ENCODE results near the gene NACAD.
"Not testable (repeated sequence)": the region's sequence is repeated elsewhere in the genome, so short reads cannot be mapped to it uniquely, and the experiment has no call there.

Gene NACAD

GRCh38 chr7:45088821-45089340 is at the start of gene NACAD:
Gene NACAD, minus strand, starts transcription at chr7:45088969. Its CDS starts 75 bp downstream, at chr7:45088894.
- DNase-seq, result peak; percentile 1

- peak; percentile 40 for DNase-seq
Observed at GRCh38 chr7:45136106-45137060, 47.6 kb upstream of the NACAD start.

GRCh38 chr7:45133877-45134276 is 45.1 kb upstream of the NACAD start:
- DNase-seq, result no peak

- DNase-seq, result no peak
Observed at GRCh38 chr7:45133352-45133751, 44.6 kb upstream of the NACAD start.

GRCh38 chr7:45132708-45133320 is 44.0 kb upstream of the NACAD start:
- DNase-seq, result no peak

GRCh38 chr7:45131891-45132290 is 43.1 kb upstream of the NACAD start:
- no peak for DNase-seq

- DNase-seq, result no peak
Observed at GRCh38 chr7:45130910-45131309, 42.1 kb upstream of the NACAD start.

- no peak for DNase-seq
Observed at GRCh38 chr7:45129906-45130305, 41.1 kb upstream of the NACAD start.

- no peak for DNase-seq
Observed at GRCh38 chr7:45129181-45129800, 40.5 kb upstream of the NACAD start.

- no peak for DNase-seq
Observed at GRCh38 chr7:45126920-45127319, 38.2 kb upstream of the NACAD start.

GRCh38 chr7:45126201-45126600 is 37.4 kb upstream of the NACAD start:
- no peak for DNase-seq

GRCh38 chr7:45125193-45125904 is 36.6 kb upstream of the NACAD start:
- no peak for DNase-seq

- DNase-seq, result no peak
Observed at GRCh38 chr7:45123913-45124710, 35.3 kb upstream of the NACAD start.

GRCh38 chr7:45122975-45123860 is 34.4 kb upstream of the NACAD start:
- no peak for DNase-seq

- no peak for DNase-seq
Observed at GRCh38 chr7:45119550-45119949, 30.8 kb upstream of the NACAD start.

GRCh38 chr7:45118889-45119331 is 30.1 kb upstream of the NACAD start:
- no peak for DNase-seq

- DNase-seq, result no peak
Observed at GRCh38 chr7:45118292-45118691, 29.5 kb upstream of the NACAD start.

- DNase-seq, result no peak
Observed at GRCh38 chr7:45117582-45117981, 28.8 kb upstream of the NACAD start.

- DNase-seq, result no peak
Observed at GRCh38 chr7:45116048-45116447, 27.3 kb upstream of the NACAD start.

- DNase-seq, result no peak
Observed at GRCh38 chr7:45114926-45115325, 26.2 kb upstream of the NACAD start.

GRCh38 chr7:45114257-45114656 is 25.5 kb upstream of the NACAD start:
- DNase-seq, result not testable (repeated sequence)

All from amniotic stem cell (primary cell).